Endothelial cell of umbilical vein (primary cell): ENCODE measurements around the gene NFX1. TPM values are rescaled to one million over a fixed set of nuclear protein-coding genes. Genes with fewer than 3 reads are reported as not detected.
"Not testable (repeated sequence)": the region's sequence is repeated elsewhere in the genome, so short reads cannot be mapped to it uniquely, and the experiment has no call there.

Experiments
- BruUV-seq: library from RNA; stranded (reverse); fragments of 400-500 nt; replicated peaks from 2 replicates; lab custom pipeline; 2021; lab: Mats Ljungman, UMichigan
- CTCF ChIA-PET: fragments of 300-600, 350-600 bp; sonication (Branson Sonifier 250); formaldehyde crosslinking; loops from one replicate; lab custom pipeline; 2021; ENCODE audit warnings: antibody characterized with exemption, inconsistent platforms; lab: Charles Lee
- POLR2A ChIA-PET: fragments of 300-600, 350-600 bp; sonication (Branson Sonifier 250); formaldehyde crosslinking; loops from one replicate; lab custom pipeline; 2021; ENCODE audit warnings: antibody characterized with exemption, inconsistent platforms; lab: Charles Lee
- DNase-seq: peaks from one replicate; pipeline ENCODE4 v3.0.0-alpha.2; 2011; ENCODE audit warnings: low read depth, low spot score
- FAIRE-seq: peaks from 2 replicates; lab custom pipeline; 2011; peaks lifted over from hg19 to GRCh38; lab: Jason Lieb, UNC
- H2AFZ ChIP-seq: 2 replicates; pipeline ENCODE4 v1.6.0; 2012; ENCODE audit warnings: low read depth, low read length, control low read depth, inconsistent platforms
- H3K27ac ChIP-seq: 2 replicates; pipeline ENCODE4 v1.5.1; 2011; ENCODE audit warnings: low read depth, mild to moderate bottlenecking, control low read depth, low read length, moderate library complexity; ENCODE audit not compliant: insufficient read depth
- H3K27me3 ChIP-seq, 2 experiments: 2 replicates each; pipeline versions ENCODE4 v1.6.0 to v1.6.1; 2011; ENCODE audit warnings: low read length in 2 of 2, mixed read lengths in 1 of 2; ENCODE audit not compliant: control insufficient read depth in 2 of 2, insufficient read depth in 2 of 2
- H3K36me3 ChIP-seq, 2 experiments: 2 replicates in 1 of 2; 3 replicates in 1 of 2; pipeline ENCODE4 v1.5.1; 2011; ENCODE audit warnings: low read length in 2 of 2, mild to moderate bottlenecking in 1 of 2, moderate library complexity in 1 of 2; ENCODE audit not compliant: control insufficient read depth in 2 of 2, insufficient read depth in 2 of 2; ENCODE audit errors: extremely low read depth in 1 of 2
- H3K4me1 ChIP-seq: 3 replicates; pipeline ENCODE4 v1.5.1; 2011; ENCODE audit warnings: mild to moderate bottlenecking, low read length; ENCODE audit not compliant: control insufficient read depth, insufficient read depth; ENCODE audit errors: extremely low read depth
- H3K4me2 ChIP-seq: 2 replicates; pipeline ENCODE4 v1.6.1; 2011; ENCODE audit warnings: low read length, control low read depth, mixed read lengths; ENCODE audit not compliant: insufficient read depth
- H3K4me3 ChIP-seq, 3 experiments: fragments of 200-600 bp in 1 of 3; sonication (generic), shearing (Covaris generic) in 1 of 3; replicated peaks in 1 of 3; 2 replicates each; pipeline ENCODE4 v1.5.1; 2011 to 2016; ENCODE audit warnings: control low read depth in 3 of 3, low read length in 3 of 3, mild to moderate bottlenecking in 2 of 3, inconsistent platforms in 1 of 3, low read depth in 1 of 3, moderate library complexity in 1 of 3; ENCODE audit not compliant: insufficient read depth in 1 of 3
- H3K79me2 ChIP-seq: 2 replicates; pipeline ENCODE4 v1.6.0; 2012; ENCODE audit warnings: low read length, inconsistent platforms; ENCODE audit not compliant: control insufficient read depth, insufficient read depth
- H3K9ac ChIP-seq: replicated peaks from 2 replicates; pipeline ENCODE3; 2011; ENCODE audit warnings: low read length, control low read depth; ENCODE audit not compliant: insufficient read depth; ENCODE audit errors: extremely low read depth
- H3K9me1 ChIP-seq: replicated peaks from 3 replicates; pipeline ENCODE4 v1.6.0; 2011; ENCODE audit warnings: mild to moderate bottlenecking, low read length; ENCODE audit not compliant: control insufficient read depth, insufficient read depth; ENCODE audit errors: extremely low read depth
- H3K9me3 ChIP-seq: replicated peaks from 2 replicates; pipeline ENCODE4 v1.5.1; 2012; ENCODE audit warnings: low read length, inconsistent platforms; ENCODE audit not compliant: control insufficient read depth, insufficient read depth
- H4K20me1 ChIP-seq: replicated peaks from 2 replicates; pipeline ENCODE3; 2011; ENCODE audit warnings: mild to moderate bottlenecking, low read length; ENCODE audit not compliant: control insufficient read depth, insufficient read depth; ENCODE audit errors: extremely low read depth
- EZH2 ChIP-seq: IDR thresholded peaks from 2 replicates; pipeline ENCODE4 v1.6.1; 2012; ENCODE audit warnings: borderline replicate concordance, low read depth, mild to moderate bottlenecking, moderate library complexity, low read length, inconsistent platforms; ENCODE audit not compliant: severe bottlenecking
- FOS ChIP-seq: IDR thresholded peaks from 2 replicates; pipeline ENCODE4 v1.6.1; 2011; ENCODE audit warnings: mild to moderate bottlenecking, low read length, moderate library complexity, borderline replicate concordance; ENCODE audit not compliant: insufficient read depth
- GATA2 ChIP-seq: IDR thresholded peaks from 2 replicates; pipeline ENCODE4 v1.7.0; 2011; ENCODE audit warnings: low read depth, mild to moderate bottlenecking, moderate library complexity, mixed read lengths, low read length; ENCODE audit not compliant: insufficient read length, insufficient read depth
- JUN ChIP-seq: IDR thresholded peaks from 2 replicates; pipeline ENCODE4 v1.6.1; 2011; ENCODE audit warnings: borderline replicate concordance, low read depth; ENCODE audit not compliant: insufficient read length, insufficient read depth
- MYC ChIP-seq: IDR thresholded peaks from one replicate; pipeline ENCODE4 v1.6.1; 2011; ENCODE audit warnings: mild to moderate bottlenecking, low read depth, low read length
- POLR2A ChIP-seq: IDR thresholded peaks from 2 replicates; pipeline ENCODE4 v1.6.1; 2012; ENCODE audit warnings: low read depth, mild to moderate bottlenecking, control low read depth, low read length
- POLR2AphosphoS5 ChIP-seq: IDR thresholded peaks from 2 replicates; pipeline ENCODE4 v1.6.1; 2012; ENCODE audit warnings: low read depth, mild to moderate bottlenecking, control low read depth, low read length, moderate library complexity; ENCODE audit not compliant: insufficient read depth
- dilution Hi-C: fragments of 300-500 bp; cut with MboI; formaldehyde crosslinking; loops from one replicate; pipeline ENCODE4 v1.15.0; 2019; ENCODE audit warnings: low sequenced_read_pairs; ENCODE audit not compliant: extremely low pct_ligation_motif_present
- intact Hi-C: fragments of 100-400 bp; cut with micrococcal nuclease; formaldehyde crosslinking; loops from one replicate; pipeline ENCODE4 v1.10.0; 2022
- polyA plus RNA-seq, 4 experiments: library from polyadenylated mRNA; depleted of rRNA in 3 of 4; stranded (reverse) in 3 of 4; unstranded in 1 of 4; fragments of >200 nt; gene quantifications; 2 replicates each; pipeline versions ENCODE4 v1.2.1 to v1.2.3, GENCODE V29; 2011 to 2012; ENCODE audit warnings: missing spikeins in 1 of 4
- total RNA-seq: library from RNA; stranded (reverse); gene quantifications from 2 replicates; pipeline ENCODE4 v1.2.3, GENCODE V29; 2021
- TF ChIP-seq, protein P1 (sequence below), 2 donors: IDR thresholded peaks; 1 replicate in 1 of 2; 2 replicates in 1 of 2; pipeline ENCODE4 v1.5.1; 2011; ENCODE audit warnings: low read length in 2 of 2, mild to moderate bottlenecking in 2 of 2, moderate library complexity in 2 of 2, control low read depth in 1 of 2, inconsistent platforms in 1 of 2, low read depth in 1 of 2; ENCODE audit not compliant: insufficient read depth in 1 of 2; ENCODE audit errors: extremely low read depth in 1 of 2
- TF ChIP-seq, protein P2 (sequence below): IDR thresholded peaks from 2 replicates; pipeline ENCODE4 v1.6.1; 2011; ENCODE audit not compliant: insufficient read depth, insufficient read length

NFX1 gene
- total and polyA plus RNA-seq, 2 donors (not counting 3 experiments of a cell fraction or from before 2014, with no cell fraction given) = 19.3 to 21.7 TPM

DNA sequence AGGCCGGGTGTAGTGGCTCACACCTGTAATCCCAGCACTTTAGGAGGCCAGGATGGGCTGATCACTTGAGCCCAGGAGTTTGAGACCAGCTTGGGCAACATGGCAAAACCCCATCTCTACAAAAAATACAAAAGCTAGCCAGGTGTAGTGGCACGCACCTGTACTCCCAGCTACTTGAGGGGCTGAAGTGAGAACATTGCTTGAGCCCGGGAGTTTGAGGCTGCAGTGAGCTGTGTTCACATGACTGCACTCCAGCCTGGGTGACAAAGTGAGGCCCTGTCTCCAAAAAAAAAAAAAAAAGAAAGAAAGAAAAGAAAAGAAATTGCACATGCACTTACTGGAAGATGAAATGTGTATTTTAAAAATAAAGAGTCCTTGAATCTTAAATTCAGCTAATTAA is 26.8 kb downstream of the NFX1 start:
- H3K9me1 ChIP-seq, H3K27me3 ChIP-seq, H3K79me2 ChIP-seq, H3K9ac ChIP-seq, dilution Hi-C loops, DNase-seq, H3K9me3 ChIP-seq, H4K20me1 ChIP-seq, BruUV-seq, FAIRE-seq, H3K4me3 ChIP-seq, intact Hi-C loops, H3K27ac ChIP-seq, H3K4me2 ChIP-seq, H2AFZ ChIP-seq: not testable (repeated sequence)
- POLR2A ChIA-PET = interaction anchor here (0.7 kb wide), 1 partner anchor 16 kb away, joined by 4 read pairs; no protein-coding TSS in a partner anchor
- CTCF ChIA-PET = interaction anchor here (1.9 to 2.4 kb wide), 2 partner anchors 58 to 136 kb away, joined by 6 to 8 read pairs; no protein-coding TSS in a partner anchor
- Histone ChIP-seq H3K4me1 (peaks cover 22% of the 10 kb centered on the region), H3K36me3 (peaks cover 12 to 22% of the 10 kb centered on the region in 2 experiments)

DNA sequence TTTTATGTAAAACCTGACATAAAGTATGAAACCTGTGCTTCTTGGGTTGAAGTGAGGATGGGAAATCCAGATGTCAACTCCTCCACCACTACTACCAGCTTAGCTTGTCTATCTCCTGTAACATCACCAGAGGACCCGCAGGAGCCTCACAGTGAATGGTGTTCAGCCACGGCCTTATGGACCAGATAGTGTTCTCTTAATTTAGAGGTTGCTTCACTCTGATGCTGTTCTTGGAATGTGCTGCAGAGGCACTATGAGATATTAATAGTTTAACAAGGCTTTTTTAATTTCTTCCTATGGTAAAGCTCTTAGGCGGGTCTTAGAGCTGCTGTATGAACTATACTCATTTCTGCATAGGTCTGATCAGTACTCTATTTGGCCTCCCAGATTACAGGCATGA is 27.9 kb downstream of the NFX1 start:
- Histone ChIP-seq H3K9me1 (no peaks in the 10 kb centered on the region), H3K79me2 (no peaks in the 10 kb centered on the region), H3K36me3 (peaks cover 17 to 21% of the 10 kb centered on the region in 2 experiments), H3K9ac (no peak overlapping the region), H3K9me3 (no peaks in the 10 kb centered on the region), H2AFZ (no peak overlapping the region), H4K20me1 (no peaks in the 10 kb centered on the region), H3K4me2 (no peak overlapping the region), H3K27me3 (no peaks in the 10 kb centered on the region), H3K4me1 (peaks cover 22% of the 10 kb centered on the region), H3K27ac (no peak overlapping the region), H3K4me3 (no peak overlapping the region)
- TF ChIP-seq, protein P1, sequence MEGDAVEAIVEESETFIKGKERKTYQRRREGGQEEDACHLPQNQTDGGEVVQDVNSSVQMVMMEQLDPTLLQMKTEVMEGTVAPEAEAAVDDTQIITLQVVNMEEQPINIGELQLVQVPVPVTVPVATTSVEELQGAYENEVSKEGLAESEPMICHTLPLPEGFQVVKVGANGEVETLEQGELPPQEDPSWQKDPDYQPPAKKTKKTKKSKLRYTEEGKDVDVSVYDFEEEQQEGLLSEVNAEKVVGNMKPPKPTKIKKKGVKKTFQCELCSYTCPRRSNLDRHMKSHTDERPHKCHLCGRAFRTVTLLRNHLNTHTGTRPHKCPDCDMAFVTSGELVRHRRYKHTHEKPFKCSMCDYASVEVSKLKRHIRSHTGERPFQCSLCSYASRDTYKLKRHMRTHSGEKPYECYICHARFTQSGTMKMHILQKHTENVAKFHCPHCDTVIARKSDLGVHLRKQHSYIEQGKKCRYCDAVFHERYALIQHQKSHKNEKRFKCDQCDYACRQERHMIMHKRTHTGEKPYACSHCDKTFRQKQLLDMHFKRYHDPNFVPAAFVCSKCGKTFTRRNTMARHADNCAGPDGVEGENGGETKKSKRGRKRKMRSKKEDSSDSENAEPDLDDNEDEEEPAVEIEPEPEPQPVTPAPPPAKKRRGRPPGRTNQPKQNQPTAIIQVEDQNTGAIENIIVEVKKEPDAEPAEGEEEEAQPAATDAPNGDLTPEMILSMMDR (IDR thresholded peaks at IDR 0.05; ENCODE audit: extremely low read depth in 1 of 2, insufficient read depth in 1 of 2, low read depth in 1 of 2, low read length in 2 of 2) = no peak
- TF ChIP-seq, protein P2, sequence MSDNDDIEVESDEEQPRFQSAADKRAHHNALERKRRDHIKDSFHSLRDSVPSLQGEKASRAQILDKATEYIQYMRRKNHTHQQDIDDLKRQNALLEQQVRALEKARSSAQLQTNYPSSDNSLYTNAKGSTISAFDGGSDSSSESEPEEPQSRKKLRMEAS = no peak
- TF ChIP-seq MYC (no peak), JUN (no peak), POLR2A (no peak), POLR2AphosphoS5 (no peak), GATA2 (no peak), EZH2 (no peak), FOS (no peak)
- intact Hi-C loops = no loop called here
- ChIA-PET POLR2A (no interaction called here), CTCF (interaction anchor here (1.9 to 2.4 kb wide), 2 partner anchors 57 to 135 kb away, joined by 6 to 8 read pairs; no protein-coding TSS in a partner anchor)
- DNase-seq = no peak
- no TSS peak for BruUV-seq
- dilution Hi-C loops = no loop called here
- FAIRE-seq = no peak
